Left lung (tissue), 10 donors: ENCODE results near the gene OTP. TPM values are rescaled to one million over a fixed set of nuclear protein-coding genes. Genes with fewer than 3 reads are reported as not detected.

Source experiments
- ATAC-seq: fragments of 200-7000 bp; cut with Tn5 transposase; one replicate; pipeline ENCODE4 v1.9.1; 2020; ENCODE audit warnings: moderate library complexity
- DNase-seq, 4 donors: peaks; one replicate each; pipeline ENCODE4 v3.0.0-alpha.2; 2013 to 2020
- H3K27ac ChIP-seq, 2 donors: fragments of 200-600 bp; sonication (generic) in 1 of 2; one replicate each; pipeline versions ENCODE4 v1.5.0 to v1.8.0; 2020 to 2021
- H3K27me3 ChIP-seq, 2 donors: fragments of 200-600 bp; sonication (generic) in 1 of 2; one replicate each; pipeline versions ENCODE4 v1.5.0 to v1.8.0; 2020 to 2021
- H3K36me3 ChIP-seq, 2 donors: fragments of 200-600 bp; sonication (generic) in 1 of 2; one replicate each; pipeline versions ENCODE4 v1.5.0 to v1.8.0; 2020 to 2021
- H3K4me1 ChIP-seq, 2 donors: fragments of 200-600 bp; one replicate each; pipeline ENCODE4 v1.8.0; 2021
- H3K4me3 ChIP-seq, 2 donors: fragments of 200-600 bp; sonication (generic) in 1 of 2; one replicate each; pipeline versions ENCODE4 v1.5.0 to v1.8.0; 2020 to 2021; ENCODE audit warnings: mild to moderate bottlenecking in 1 of 2
- H3K9me3 ChIP-seq, 2 donors: fragments of 200-600 bp; sonication (generic) in 1 of 2; one replicate each; pipeline versions ENCODE4 v1.5.0 to v1.8.0; 2020 to 2021
- intact Hi-C, 2 donors: fragments of 100-400 bp; cut with DNase I; formaldehyde crosslinking; loops; one replicate each; pipeline versions ENCODE4 v1.11.2 to v1.14.2; 2022
- polyA plus RNA-seq, 6 donors: library from polyadenylated mRNA; unstranded; fragments of 120-200 nt; gene quantifications; one replicate each; pipeline ENCODE4 v1.2.1, GENCODE V29; 2013; ENCODE audit not compliant: insufficient read length in 6 of 6
- total RNA-seq, 2 donors: library from RNA; stranded (reverse); fragmentation: NEBNext Ultra II Directional; extraction: Animal tissue kit (Norgen Biotek cat#: 25700); gene quantifications; one replicate each; pipeline ENCODE4 v1.2.1, GENCODE V29; 2021
- TF ChIP-seq, protein P1 (sequence below), 2 donors: fragments of 200-600 bp; sonication (generic) in 1 of 2; IDR thresholded peaks; one replicate each; pipeline versions ENCODE4 v1.5.0 to v1.8.0; 2021; ENCODE audit warnings: antibody characterized with exemption in 2 of 2
- donor health status: DM: no; HTN: yes; CAD: no.
- donor health status: DM: no; HTN: no; CAD: no.

OTP gene
- total and polyA plus RNA-seq, 8 donors, result not detected

DNA sequence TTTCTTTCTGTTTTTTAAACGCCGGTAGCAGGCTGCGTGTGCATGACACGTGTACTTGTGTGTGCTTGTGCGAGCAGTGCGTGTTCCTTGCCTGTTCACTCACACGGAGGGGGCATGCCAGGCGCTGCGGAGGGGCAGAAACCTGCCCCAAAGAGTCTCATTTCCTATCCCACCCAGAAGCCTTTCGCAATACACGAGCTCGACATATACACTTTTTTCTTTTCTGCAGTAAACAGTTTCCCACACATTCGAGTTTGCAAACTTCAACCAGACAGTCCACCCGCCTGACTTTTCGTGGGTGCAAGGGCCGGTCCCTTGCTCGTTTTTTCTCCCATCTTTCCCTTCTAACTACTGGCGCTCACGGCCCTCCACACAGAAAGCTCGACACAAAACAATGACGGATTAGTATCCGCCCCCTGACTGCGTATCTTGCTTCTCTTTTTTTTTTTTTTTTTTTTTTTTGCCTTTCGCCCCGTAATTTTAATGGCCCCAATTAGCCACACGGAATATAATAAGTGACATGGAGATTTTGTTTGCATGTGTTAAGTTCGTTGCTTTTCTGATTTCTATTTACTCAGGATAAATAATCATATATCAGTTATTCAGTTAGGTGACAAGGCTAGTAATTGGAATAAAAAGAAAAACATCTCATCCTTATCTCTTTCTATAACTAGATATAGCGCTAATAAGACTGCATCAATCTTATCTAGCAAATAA lies 5.3 kb upstream of the OTP start:
- peaks cover 0 to 40% of the 10 kb centered on the region in 2 donors for H3K4me1 ChIP-seq
- H3K4me3 ChIP-seq, result no peak overlapping the region
- TF ChIP-seq, protein P1, sequence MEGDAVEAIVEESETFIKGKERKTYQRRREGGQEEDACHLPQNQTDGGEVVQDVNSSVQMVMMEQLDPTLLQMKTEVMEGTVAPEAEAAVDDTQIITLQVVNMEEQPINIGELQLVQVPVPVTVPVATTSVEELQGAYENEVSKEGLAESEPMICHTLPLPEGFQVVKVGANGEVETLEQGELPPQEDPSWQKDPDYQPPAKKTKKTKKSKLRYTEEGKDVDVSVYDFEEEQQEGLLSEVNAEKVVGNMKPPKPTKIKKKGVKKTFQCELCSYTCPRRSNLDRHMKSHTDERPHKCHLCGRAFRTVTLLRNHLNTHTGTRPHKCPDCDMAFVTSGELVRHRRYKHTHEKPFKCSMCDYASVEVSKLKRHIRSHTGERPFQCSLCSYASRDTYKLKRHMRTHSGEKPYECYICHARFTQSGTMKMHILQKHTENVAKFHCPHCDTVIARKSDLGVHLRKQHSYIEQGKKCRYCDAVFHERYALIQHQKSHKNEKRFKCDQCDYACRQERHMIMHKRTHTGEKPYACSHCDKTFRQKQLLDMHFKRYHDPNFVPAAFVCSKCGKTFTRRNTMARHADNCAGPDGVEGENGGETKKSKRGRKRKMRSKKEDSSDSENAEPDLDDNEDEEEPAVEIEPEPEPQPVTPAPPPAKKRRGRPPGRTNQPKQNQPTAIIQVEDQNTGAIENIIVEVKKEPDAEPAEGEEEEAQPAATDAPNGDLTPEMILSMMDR (IDR thresholded peaks at IDR 0.05), result no peak
- ATAC-seq (no peak), DNase-seq (peak in 1 of 4 donors; percentile 57)
- H3K27me3 ChIP-seq, result peaks cover 87 to 98% of the 10 kb centered on the region in 2 donors
- H3K36me3 ChIP-seq, result no peaks in the 10 kb centered on the region
- H3K9me3 ChIP-seq, result no peaks in the 10 kb centered on the region
- no peak overlapping the region for H3K27ac ChIP-seq
- intact Hi-C loops, result no loop called here

DNA sequence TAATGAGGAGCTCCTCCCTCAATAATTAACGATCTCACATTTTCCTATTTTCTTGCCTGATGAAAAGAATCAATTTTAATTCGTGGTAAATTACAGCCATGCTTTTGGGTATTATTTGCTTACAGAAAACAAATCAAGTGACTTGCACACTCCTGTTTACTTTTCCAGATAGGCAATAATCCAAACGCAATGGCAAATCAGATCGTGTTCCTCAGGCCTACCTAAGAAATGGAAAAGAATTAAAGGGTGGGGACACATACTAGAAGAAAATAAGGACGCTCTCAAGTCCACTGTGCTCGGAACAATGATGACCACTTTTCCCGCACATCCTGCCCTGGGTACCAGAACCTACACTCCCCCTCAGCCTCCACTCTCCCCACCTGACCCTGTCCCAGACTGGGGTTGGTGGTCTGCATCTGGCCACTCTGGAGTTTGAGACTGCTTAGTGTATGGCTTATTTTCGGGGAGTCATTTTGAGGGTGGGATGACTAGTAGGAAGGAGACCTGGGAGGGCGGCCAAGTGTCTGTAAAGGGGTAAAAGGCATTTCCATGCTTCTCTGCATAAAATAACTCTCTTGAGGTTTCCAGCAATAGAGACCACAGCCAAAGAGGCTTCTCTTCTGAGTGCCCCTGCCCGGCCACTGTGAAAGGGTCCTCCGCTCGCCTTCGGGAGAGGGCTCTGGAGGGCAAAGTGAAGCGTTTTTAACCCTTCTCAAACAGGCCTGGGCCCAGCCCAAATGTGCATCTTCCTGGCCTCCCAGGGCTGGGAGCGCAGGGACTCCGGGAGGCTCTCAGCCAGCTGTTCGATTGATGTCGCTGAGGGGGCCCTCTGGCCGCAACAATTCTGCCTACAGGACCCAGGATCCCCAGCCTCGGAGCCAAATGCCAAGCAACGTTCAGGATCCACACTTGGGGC lies 4.5 kb upstream of the OTP start:
- H3K4me1 ChIP-seq, result peaks cover 0 to 41% of the 10 kb centered on the region in 2 donors
- intact Hi-C loops, result no loop called here
- no peaks in the 10 kb centered on the region for H3K9me3 ChIP-seq
- TF ChIP-seq, protein P1 (IDR thresholded peaks at IDR 0.05), result no peak
- peaks cover 90 to 98% of the 10 kb centered on the region in 2 donors for H3K27me3 ChIP-seq
- H3K36me3 ChIP-seq, result no peaks in the 10 kb centered on the region
- no peak for ATAC-seq
- peak in 1 of 4 donors; percentile 50 for DNase-seq
- H3K27ac ChIP-seq, result no peak overlapping the region
- no peak overlapping the region for H3K4me3 ChIP-seq

DNA sequence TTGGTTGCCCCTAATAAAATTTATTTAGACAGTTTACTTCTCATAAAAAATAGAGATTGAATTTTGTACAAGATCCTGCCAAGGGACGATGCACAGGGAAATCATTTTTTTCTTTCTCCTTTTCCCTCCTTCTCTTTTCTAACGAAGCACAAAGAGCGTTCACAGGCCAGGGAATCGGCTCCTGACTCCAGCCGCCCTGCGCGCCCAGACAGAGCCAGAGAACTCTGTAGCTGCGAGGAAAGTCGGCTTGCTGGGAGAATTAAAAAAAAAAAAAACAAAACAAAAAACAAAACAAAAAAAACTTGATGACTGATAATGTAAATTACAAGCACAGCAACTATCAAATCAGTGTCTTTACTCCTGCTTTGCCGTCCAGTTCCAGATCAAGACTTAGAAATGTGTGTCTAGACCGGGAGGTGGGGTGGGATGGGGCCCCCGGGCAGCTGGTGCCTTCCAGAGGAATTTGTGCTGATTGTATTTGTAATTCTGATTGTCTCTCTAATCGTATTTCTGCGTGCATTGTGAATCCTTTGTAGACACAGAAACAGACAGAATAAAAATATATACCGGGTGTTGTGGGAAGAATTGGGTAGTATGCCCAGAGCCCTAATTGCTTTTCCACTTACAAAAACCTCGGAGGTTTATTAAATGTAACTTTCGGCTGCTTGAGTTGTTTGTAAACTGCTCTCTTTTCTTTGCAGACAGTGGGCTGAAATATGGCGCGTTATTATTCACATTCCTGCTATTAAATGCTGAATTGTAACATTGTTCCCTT lies 3.6 kb upstream of the OTP start:
- H3K27me3 ChIP-seq, result peaks cover 93 to 100% of the 10 kb centered on the region in 2 donors
- intact Hi-C loops, result no loop called here

DNA sequence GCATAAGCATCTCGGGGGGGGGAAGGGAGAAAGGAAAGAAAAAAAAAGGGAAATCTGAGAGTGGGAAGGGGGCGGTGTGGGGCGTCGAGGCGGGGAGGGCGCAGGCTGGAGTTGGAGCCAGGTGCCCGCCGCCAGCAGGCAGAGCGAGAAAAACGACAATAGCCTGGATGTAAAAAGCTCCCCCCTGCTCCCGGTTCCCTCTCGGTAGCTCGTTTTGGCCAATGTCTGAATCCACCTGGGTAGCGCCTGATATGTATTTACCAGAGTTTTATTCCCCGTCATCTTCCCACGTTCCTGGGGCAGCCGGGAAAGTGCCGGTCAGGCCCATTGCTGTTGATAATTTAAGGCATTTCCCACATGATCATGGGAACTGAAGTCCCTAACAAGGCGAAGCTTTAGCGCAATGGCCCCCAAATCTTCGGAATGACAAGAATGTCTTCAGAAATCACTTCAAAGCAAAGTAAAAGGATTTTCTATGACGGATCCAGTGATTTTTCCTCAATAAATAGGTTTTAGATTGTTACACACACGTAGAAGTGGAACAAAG lies 3.0 kb upstream of the OTP start:
- H3K27me3 ChIP-seq, result peaks cover 98 to 100% of the 10 kb centered on the region in 2 donors
- H3K4me1 ChIP-seq, result peaks cover 0 to 49% of the 10 kb centered on the region in 2 donors
- no peak overlapping the region for H3K4me3 ChIP-seq
- TF ChIP-seq, protein P1 (IDR thresholded peaks at IDR 0.05), result no peak
- DNase-seq (no peak), ATAC-seq (no peak)
- no peak overlapping the region for H3K27ac ChIP-seq
- intact Hi-C loops, result no loop called here
- H3K36me3 ChIP-seq, result no peaks in the 10 kb centered on the region
- H3K9me3 ChIP-seq, result no peaks in the 10 kb centered on the region

More for the DNA sequence above, 3.6 kb upstream of the OTP start:
- Histone ChIP-seq H3K4me1 (peaks cover 0 to 44% of the 10 kb centered on the region in 2 donors), H3K4me3 (no peak overlapping the region), H3K9me3 (no peaks in the 10 kb centered on the region), H3K27ac (no peak overlapping the region), H3K36me3 (no peaks in the 10 kb centered on the region)
- ATAC-seq, result no peak
- peak in 1 of 4 donors; percentile 39 for DNase-seq
- TF ChIP-seq, protein P1 (IDR thresholded peaks at IDR 0.05), result no peak
